K562 (cell line): Measurements from ENCODE around the gene RALY. TPM values are rescaled to one million over a fixed set of nuclear protein-coding genes. Genes with fewer than 3 reads are reported as not detected.

ENCODE experiments used
- CSDE1 ChIP-seq, 2 experiments: fragments of 450-650 bp; IDR thresholded peaks; 2 replicates each; pipeline ENCODE4 v1.6.1; 2016; ENCODE audit warnings: mild to moderate bottlenecking in 1 of 2
- MLX ChIP-seq, 2 experiments: fragments of 450-650 bp in 1 of 2; sonication (generic) in 1 of 2; formaldehyde crosslinking; conservative IDR thresholded peaks; 2 replicates each; pipeline versions ENCODE4 v1.4.0 to v1.8.1; 2020 to 2022; ENCODE audit warnings: mild to moderate bottlenecking in 1 of 2, missing genetic modification reagents in 1 of 2
- SMARCE1 ChIP-seq: fragments of 450-650 bp; IDR thresholded peaks from 2 replicates; pipeline ENCODE4 v1.7.1; 2016; ENCODE audit warnings: mild to moderate bottlenecking
- SP2 ChIP-seq: IDR thresholded peaks from 2 replicates; pipeline ENCODE4 v1.6.1; 2011; ENCODE audit warnings: mild to moderate bottlenecking, low read depth, low read length, moderate library complexity; ENCODE audit not compliant: poor library complexity, severe bottlenecking; ENCODE audit errors: extremely low read depth
- SPI1 ChIP-seq: IDR thresholded peaks from 2 replicates; pipeline ENCODE4 v1.6.1; 2011; ENCODE audit warnings: low read depth, low read length, control low read depth, borderline replicate concordance
- ZBTB2 ChIP-seq: fragments of 450-650 bp; IDR thresholded peaks from 2 replicates; pipeline ENCODE4 v1.6.1; 2016; ENCODE audit warnings: antibody characterized with exemption
- ZNF318 ChIP-seq, 2 experiments: fragments of 450-650 bp; IDR thresholded peaks; 2 replicates each; pipeline ENCODE4 v1.6.1; 2016; ENCODE audit warnings: mild to moderate bottlenecking in 2 of 2, borderline replicate concordance in 1 of 2, low read depth in 1 of 2, moderate library complexity in 1 of 2
- ZNF592 ChIP-seq: fragments of 450-650 bp; IDR thresholded peaks from 2 replicates; pipeline ENCODE4 v1.6.1; 2017; ENCODE audit warnings: antibody characterized with exemption, mild to moderate bottlenecking
- polyA plus RNA-seq, 8 experiments: library from polyadenylated mRNA; depleted of rRNA in 4 of 8; stranded (reverse) in 5 of 8; unstranded in 3 of 8; fragments of >200 nt; fragmentation: Nextera tagmentation in 2 of 8; fragmentation: Illumina TruSeq in 1 of 8; extraction: Ambion mirVana in 2 of 8; extraction: Trizol in 1 of 8; gene quantifications; 2 replicates each; pipeline versions ENCODE4 v1.2.1 to v1.2.3, GENCODE V29; 2011 to 2014; ENCODE audit warnings: inconsistent platforms in 1 of 8, missing spikeins in 1 of 8
- total RNA-seq, 7 experiments: library from RNA; depleted of rRNA in 6 of 7; stranded (reverse); fragments of >200 nt in 6 of 7; fragmentation: Illumina TruSeq in 2 of 7; extraction: Trizol in 2 of 7; gene quantifications; 2 replicates each; pipeline versions ENCODE4 v1.2.1 to v1.2.3, GENCODE V29; 2011 to 2021; ENCODE audit warnings: low replicate concordance in 1 of 7

The RALY gene
- total and polyA plus RNA-seq, 9 of the 15 experiments (the other 6 are each of a cell fraction or from before 2014, with no cell fraction given): 0.80 to 207 (median 128) TPM

- TF ChIP-seq ZNF592 (peak; percentile 20; the same call in 1 of the 2 replicates), ZBTB2 (no peak), SP2 (no peak), ZNF318 (IDR thresholded peaks at IDR 0.05; ENCODE audit: borderline replicate concordance in 1 of 2, low read depth in 1 of 2) (0 out of 4 replicates have a peak, but pooled peaks of 1 of the 2 experiments have one; percentile 0), SPI1 (no peak), CSDE1 (IDR thresholded peaks at IDR 0.05) (no peak), MLX (CRISPR knock-in tag; conservative IDR thresholded peaks at IDR 0.05) (no peak), SMARCE1 (peak; percentile 8; the same call in 1 of the 2 replicates)
These were observed 1.4 kb upstream of the RALY start (continued) for GRCh38 chr20:33992145-33992922.
